HEK293T (cell line): ENCODE data around the gene GUK1.

ENCODE experiments used
- FOXK2 ChIP-seq: fragments of 450-650 bp; IDR thresholded peaks from 2 replicates; pipeline ENCODE4 v1.6.1; 2016; ENCODE audit warnings: mild to moderate bottlenecking
- HDGF ChIP-seq: fragments of 450-650 bp; IDR thresholded peaks from 2 replicates; pipeline ENCODE4 v1.6.1; 2017; ENCODE audit warnings: antibody characterized with exemption, borderline replicate concordance
- NFRKB ChIP-seq: fragments of 450-650 bp; IDR thresholded peaks from 2 replicates; pipeline ENCODE4 v1.6.1; 2016; ENCODE audit warnings: mild to moderate bottlenecking, moderate library complexity
- SP1 ChIP-seq: fragments of 450-650 bp; IDR thresholded peaks from 2 replicates; pipeline ENCODE4 v1.6.1; 2017

DNA sequence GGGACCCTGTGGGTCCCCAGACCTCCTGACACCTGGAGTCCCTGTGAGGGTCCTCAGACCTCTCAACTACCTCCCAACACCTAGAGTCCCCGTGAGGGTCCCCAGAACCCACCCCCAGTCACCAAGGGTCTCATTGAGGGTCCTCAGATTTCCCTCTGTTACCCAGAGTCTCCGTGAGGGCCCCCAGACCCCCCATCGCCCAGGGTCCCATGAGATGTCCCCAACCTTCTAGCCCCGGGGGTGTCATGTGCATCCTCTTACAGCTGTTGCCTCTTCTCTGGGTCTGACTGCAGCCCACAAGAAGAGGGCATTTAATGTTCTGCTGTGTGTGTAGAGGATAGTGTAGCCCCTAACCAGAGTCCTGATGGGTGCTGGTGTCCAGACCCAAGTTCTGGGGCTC lies 7.7 kb downstream of the GUK1 start:
- TF ChIP-seq NFRKB (no peak), SP1 (no peak), HDGF (no peak), FOXK2 (no peak)
